K562 (cell line): ENCODE measurements around the gene CNRIP1. TPM values are rescaled to one million over a fixed set of nuclear protein-coding genes. Genes with fewer than 3 reads are reported as not detected.

Source experiments
- ARID3B ChIP-seq: fragments of 250-450 bp; sonication (Bioruptor Pico); IDR thresholded peaks from 2 replicates; pipeline ENCODE4 v1.4.0; 2020; ENCODE audit warnings: borderline replicate concordance
- ARNT ChIP-seq, 2 experiments: fragments of 450-650 bp; IDR thresholded peaks; 2 replicates each; pipeline ENCODE4 v1.6.1; 2016; ENCODE audit warnings: mild to moderate bottlenecking in 1 of 2
- EP300 ChIP-seq: IDR thresholded peaks from 2 replicates; pipeline ENCODE4 v1.6.1; 2012; ENCODE audit warnings: low read length, improper control_type of control experiment
- FIP1L1 ChIP-seq: fragments of 200-400 bp; formaldehyde crosslinking; IDR thresholded peaks from 2 replicates; pipeline ENCODE4 v1.6.1; 2018; ENCODE audit warnings: mild to moderate bottlenecking, low read depth, low read length; ENCODE audit not compliant: poor library complexity, severe bottlenecking
- FOXK2 ChIP-seq, 2 experiments: fragments of 450-650 bp; IDR thresholded peaks in 1 of 2; conservative IDR thresholded peaks in 1 of 2; 2 replicates each; pipeline ENCODE4 v1.6.1; 2016; ENCODE audit warnings: low read depth in 2 of 2, mild to moderate bottlenecking in 1 of 2
- HNRNPK ChIP-seq: fragments of 200-400 bp; formaldehyde crosslinking; IDR thresholded peaks from one replicate; pipeline ENCODE4 v1.6.1; 2018; ENCODE audit warnings: mild to moderate bottlenecking, low read depth, low read length; ENCODE audit not compliant: poor library complexity, severe bottlenecking
- MYC ChIP-seq, 2 experiments: fragments of 250-450 bp in 1 of 2; sonication (Bioruptor Pico) in 1 of 2; IDR thresholded peaks; 2 replicates each; pipeline versions ENCODE4 v1.5.1 to v1.6.1; 2012 to 2021; ENCODE audit warnings: low read depth in 2 of 2, borderline replicate concordance in 1 of 2, improper control_type of control experiment in 1 of 2, low read length in 1 of 2, mild to moderate bottlenecking in 1 of 2, moderate library complexity in 1 of 2
- NELFE ChIP-seq: IDR thresholded peaks from 2 replicates; pipeline ENCODE4 v1.6.1; 2011; ENCODE audit warnings: mild to moderate bottlenecking; ENCODE audit not compliant: insufficient read depth, insufficient read length
- PHB2 ChIP-seq: fragments of 450-650 bp; IDR thresholded peaks from 2 replicates; pipeline ENCODE4 v1.6.1; 2017; ENCODE audit warnings: low read depth
- SIN3A ChIP-seq, 2 experiments: fragments of 150-350 bp in 1 of 2; IDR thresholded peaks; 2 replicates each; pipeline ENCODE4 v1.6.1; 2011 to 2016; ENCODE audit warnings: borderline replicate concordance in 2 of 2, low read depth in 2 of 2, low read length in 2 of 2, mild to moderate bottlenecking in 2 of 2, moderate library complexity in 2 of 2; ENCODE audit not compliant: control insufficient read depth in 1 of 2
- SREBF2 ChIP-seq: sonication (generic); formaldehyde crosslinking; IDR thresholded peaks from 2 replicates; pipeline ENCODE4 v1.4.0; 2020; ENCODE audit warnings: mild to moderate bottlenecking, missing genetic modification reagents
- SRSF7 ChIP-seq: fragments of 200-400 bp; formaldehyde crosslinking; optimal IDR thresholded peaks from 2 replicates; pipeline ENCODE3; 2017; ENCODE audit warnings: mild to moderate bottlenecking, low read depth, low read length
- ZC3H4 ChIP-seq: sonication (generic); formaldehyde crosslinking; IDR thresholded peaks from 2 replicates; pipeline ENCODE4 v1.9.0; 2021; ENCODE audit warnings: missing genetic modification reagents, borderline replicate concordance
- ZNF184 ChIP-seq: sonication (generic); formaldehyde crosslinking; IDR thresholded peaks from 2 replicates; pipeline ENCODE4 v1.5.0; 2020; ENCODE audit warnings: missing genetic modification reagents
- ZNF354B ChIP-seq: fragments of 250-450 bp; sonication (Bioruptor Pico); IDR thresholded peaks from 2 replicates; pipeline ENCODE4 v1.4.0; 2020
- ZNF41 ChIP-seq: fragments of 250-450 bp; sonication (Bioruptor Pico); conservative IDR thresholded peaks from 2 replicates; pipeline ENCODE4 v1.4.0; 2020; ENCODE audit warnings: mild to moderate bottlenecking
- ZNF830 ChIP-seq: fragments of 250-450 bp; sonication (Bioruptor Pico); IDR thresholded peaks from 2 replicates; pipeline ENCODE4 v1.5.0; 2021; ENCODE audit warnings: mild to moderate bottlenecking
- polyA plus RNA-seq, 8 experiments: library from polyadenylated mRNA; depleted of rRNA in 4 of 8; stranded (reverse) in 5 of 8; unstranded in 3 of 8; fragments of >200 nt; fragmentation: Nextera tagmentation in 2 of 8; fragmentation: Illumina TruSeq in 1 of 8; extraction: Ambion mirVana in 2 of 8; extraction: Trizol in 1 of 8; gene quantifications; 2 replicates each; pipeline versions ENCODE4 v1.2.1 to v1.2.3, GENCODE V29; 2011 to 2014; ENCODE audit warnings: inconsistent platforms in 1 of 8, missing spikeins in 1 of 8
- total RNA-seq, 7 experiments: library from RNA; depleted of rRNA in 6 of 7; stranded (reverse); fragments of >200 nt in 6 of 7; fragmentation: Illumina TruSeq in 2 of 7; extraction: Trizol in 2 of 7; gene quantifications; 2 replicates each; pipeline versions ENCODE4 v1.2.1 to v1.2.3, GENCODE V29; 2011 to 2021; ENCODE audit warnings: low replicate concordance in 1 of 7
- TF ChIP-seq, protein P1 (sequence below): fragments of 450-650 bp; formaldehyde crosslinking; IDR thresholded peaks from 2 replicates; pipeline ENCODE4 v1.4.0; 2020; ENCODE audit warnings: mild to moderate bottlenecking, moderate library complexity
- TF ChIP-seq, protein P2 (sequence below): sonication (generic); formaldehyde crosslinking; IDR thresholded peaks from 2 replicates; pipeline ENCODE4 v1.8.0; 2023; ENCODE audit warnings: mild to moderate bottlenecking, missing genetic modification reagents
- TF ChIP-seq, protein P3 (sequence below): sonication (generic); formaldehyde crosslinking; IDR thresholded peaks from 2 replicates; pipeline ENCODE4 v1.8.1; 2022; ENCODE audit warnings: missing genetic modification reagents

The CNRIP1 gene
- total and polyA plus RNA-seq, 9 of the 15 experiments (the other 6 are each of a cell fraction or from before 2014, with no cell fraction given), result 0.59 to 2.1 (median 1.5) TPM

- no peak for TF ChIP-seq PHB2
- no peak for TF ChIP-seq ZNF830
- TF ChIP-seq, protein P1, sequence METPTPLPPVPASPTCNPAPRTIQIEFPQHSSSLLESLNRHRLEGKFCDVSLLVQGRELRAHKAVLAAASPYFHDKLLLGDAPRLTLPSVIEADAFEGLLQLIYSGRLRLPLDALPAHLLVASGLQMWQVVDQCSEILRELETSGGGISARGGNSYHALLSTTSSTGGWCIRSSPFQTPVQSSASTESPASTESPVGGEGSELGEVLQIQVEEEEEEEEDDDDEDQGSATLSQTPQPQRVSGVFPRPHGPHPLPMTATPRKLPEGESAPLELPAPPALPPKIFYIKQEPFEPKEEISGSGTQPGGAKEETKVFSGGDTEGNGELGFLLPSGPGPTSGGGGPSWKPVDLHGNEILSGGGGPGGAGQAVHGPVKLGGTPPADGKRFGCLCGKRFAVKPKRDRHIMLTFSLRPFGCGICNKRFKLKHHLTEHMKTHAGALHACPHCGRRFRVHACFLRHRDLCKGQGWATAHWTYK (CRISPR knock-in tag), result no peak
- TF ChIP-seq FOXK2 (conservative IDR thresholded peaks at IDR 0.05 in 1 of 2, IDR thresholded peaks at IDR 0.05 in 1 of 2; ENCODE audit: low read depth in 2 of 2), result no peak
- TF ChIP-seq MYC (IDR thresholded peaks at IDR 0.05; ENCODE audit: low read depth, low read length), result peak; percentile 33
- no peak for TF ChIP-seq MYC (CRISPR knock-in tag; IDR thresholded peaks at IDR 0.05; ENCODE audit: borderline replicate concordance, low read depth)
- TF ChIP-seq FIP1L1, result no peak
- 0 out of 4 replicates have a peak, but pooled peaks of 1 of the 2 experiments have one; percentile 16 for TF ChIP-seq ARNT (IDR thresholded peaks at IDR 0.05)
- no peak for TF ChIP-seq SRSF7
- TF ChIP-seq SREBF2 (CRISPR knock-in tag), result no peak
- no peak for TF ChIP-seq HNRNPK
- TF ChIP-seq, protein P2, sequence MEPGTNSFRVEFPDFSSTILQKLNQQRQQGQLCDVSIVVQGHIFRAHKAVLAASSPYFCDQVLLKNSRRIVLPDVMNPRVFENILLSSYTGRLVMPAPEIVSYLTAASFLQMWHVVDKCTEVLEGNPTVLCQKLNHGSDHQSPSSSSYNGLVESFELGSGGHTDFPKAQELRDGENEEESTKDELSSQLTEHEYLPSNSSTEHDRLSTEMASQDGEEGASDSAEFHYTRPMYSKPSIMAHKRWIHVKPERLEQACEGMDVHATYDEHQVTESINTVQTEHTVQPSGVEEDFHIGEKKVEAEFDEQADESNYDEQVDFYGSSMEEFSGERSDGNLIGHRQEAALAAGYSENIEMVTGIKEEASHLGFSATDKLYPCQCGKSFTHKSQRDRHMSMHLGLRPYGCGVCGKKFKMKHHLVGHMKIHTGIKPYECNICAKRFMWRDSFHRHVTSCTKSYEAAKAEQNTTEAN (CRISPR knock-in tag), result no peak
- TF ChIP-seq EP300, result peak; percentile 2; the same call in 1 of the 2 replicates
- no peak for TF ChIP-seq ZNF184
- no peak for TF ChIP-seq ARID3B (CRISPR knock-in tag)
- no peak for TF ChIP-seq ZNF41 (CRISPR knock-in tag)
- TF ChIP-seq, protein P3, sequence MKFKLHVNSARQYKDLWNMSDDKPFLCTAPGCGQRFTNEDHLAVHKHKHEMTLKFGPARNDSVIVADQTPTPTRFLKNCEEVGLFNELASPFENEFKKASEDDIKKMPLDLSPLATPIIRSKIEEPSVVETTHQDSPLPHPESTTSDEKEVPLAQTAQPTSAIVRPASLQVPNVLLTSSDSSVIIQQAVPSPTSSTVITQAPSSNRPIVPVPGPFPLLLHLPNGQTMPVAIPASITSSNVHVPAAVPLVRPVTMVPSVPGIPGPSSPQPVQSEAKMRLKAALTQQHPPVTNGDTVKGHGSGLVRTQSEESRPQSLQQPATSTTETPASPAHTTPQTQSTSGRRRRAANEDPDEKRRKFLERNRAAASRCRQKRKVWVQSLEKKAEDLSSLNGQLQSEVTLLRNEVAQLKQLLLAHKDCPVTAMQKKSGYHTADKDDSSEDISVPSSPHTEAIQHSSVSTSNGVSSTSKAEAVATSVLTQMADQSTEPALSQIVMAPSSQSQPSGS (CRISPR knock-in tag), result no peak
- TF ChIP-seq ZNF354B (CRISPR knock-in tag), result no peak
- TF ChIP-seq NELFE, result no peak
- TF ChIP-seq SIN3A (IDR thresholded peaks at IDR 0.05; ENCODE audit: borderline replicate concordance in 2 of 2, control insufficient read depth in 1 of 2, low read depth in 2 of 2, low read length in 2 of 2), result no peak
- TF ChIP-seq ZC3H4 (CRISPR knock-in tag), result no peak
Observed at GRCh38 chr2:68253219-68254068, 66.3 kb downstream of the CNRIP1 start (continued).
